IPS-15b (cell line): ENCODE measurements around the gene MARK1.

ENCODE experiments used
- H3K27me3 ChIP-seq: one replicate; pipeline ENCODE4 v1.6.1; 2013; ENCODE audit warnings: low read length; ENCODE audit not compliant: control insufficient read depth, insufficient read depth
- H3K36me3 ChIP-seq: one replicate; pipeline ENCODE4 v1.6.1; 2013; ENCODE audit warnings: low read length; ENCODE audit not compliant: control insufficient read depth, insufficient read depth
- H3K4me1 ChIP-seq: one replicate; pipeline ENCODE4 v1.6.1; 2013; ENCODE audit warnings: mild to moderate bottlenecking, low read length; ENCODE audit not compliant: control insufficient read depth, insufficient read depth
- H3K4me3 ChIP-seq: one replicate; pipeline ENCODE4 v1.5.1; 2013; ENCODE audit warnings: low read depth, low read length
- H3K9ac ChIP-seq: one replicate; pipeline ENCODE4 v1.6.1; 2013; ENCODE audit warnings: low read depth, mild to moderate bottlenecking, low read length
- H3K9me3 ChIP-seq: one replicate; pipeline ENCODE4 v1.6.1; 2013; ENCODE audit warnings: mild to moderate bottlenecking, low read length; ENCODE audit not compliant: control insufficient read depth, insufficient read depth

MARK1 gene

GRCh38 chr1:220533504-220534109, 5.7 kb downstream of the MARK1 start:
- Histone ChIP-seq H3K4me1 (no peaks in the 10 kb centered on the region), H3K9me3 (no peaks in the 10 kb centered on the region), H3K27me3 (no peaks in the 10 kb centered on the region), H3K9ac (no peak overlapping the region), H3K36me3 (no peaks in the 10 kb centered on the region), H3K4me3 (no peak overlapping the region)

- H3K9me3 ChIP-seq = no peaks in the 10 kb centered on the region
- H3K4me1 ChIP-seq = peaks cover 17% of the 10 kb centered on the region
- no peak overlapping the region for H3K9ac ChIP-seq
- H3K36me3 ChIP-seq = no peaks in the 10 kb centered on the region
- no peaks in the 10 kb centered on the region for H3K27me3 ChIP-seq
- H3K4me3 ChIP-seq = no peak overlapping the region
Observed at GRCh38 chr1:220544901-220545303, 17.0 kb downstream of the MARK1 start.

GRCh38 chr1:220550811-220551399, 23.0 kb downstream of the MARK1 start:
- no peak overlapping the region for H3K4me3 ChIP-seq
- H3K4me1 ChIP-seq = peaks cover 3% of the 10 kb centered on the region
- no peaks in the 10 kb centered on the region for H3K9me3 ChIP-seq
- H3K9ac ChIP-seq = no peak overlapping the region
- H3K27me3 ChIP-seq = no peaks in the 10 kb centered on the region
- no peaks in the 10 kb centered on the region for H3K36me3 ChIP-seq

GRCh38 chr1:220551718-220552117, 23.8 kb downstream of the MARK1 start:
- H3K9ac ChIP-seq = no peak overlapping the region
- H3K9me3 ChIP-seq = no peaks in the 10 kb centered on the region
- H3K4me1 ChIP-seq = peaks cover 3% of the 10 kb centered on the region
- H3K36me3 ChIP-seq = no peaks in the 10 kb centered on the region
- no peaks in the 10 kb centered on the region for H3K27me3 ChIP-seq
- H3K4me3 ChIP-seq = no peak overlapping the region

- H3K4me1 ChIP-seq = peaks cover 3% of the 10 kb centered on the region
- H3K36me3 ChIP-seq = no peaks in the 10 kb centered on the region
- no peaks in the 10 kb centered on the region for H3K9me3 ChIP-seq
- H3K4me3 ChIP-seq = no peak overlapping the region
- H3K9ac ChIP-seq = no peak overlapping the region
- no peaks in the 10 kb centered on the region for H3K27me3 ChIP-seq
Observed at GRCh38 chr1:220552672-220553260, 24.8 kb downstream of the MARK1 start.

- H3K4me1 ChIP-seq = no peaks in the 10 kb centered on the region
- no peaks in the 10 kb centered on the region for H3K9me3 ChIP-seq
- no peak overlapping the region for H3K4me3 ChIP-seq
- H3K9ac ChIP-seq = no peak overlapping the region
- no peaks in the 10 kb centered on the region for H3K27me3 ChIP-seq
- H3K36me3 ChIP-seq = no peaks in the 10 kb centered on the region
Observed at GRCh38 chr1:220556641-220557040, 28.7 kb downstream of the MARK1 start.

- Histone ChIP-seq H3K9me3 (no peaks in the 10 kb centered on the region), H3K27me3 (no peaks in the 10 kb centered on the region), H3K36me3 (no peaks in the 10 kb centered on the region), H3K9ac (no peak overlapping the region), H3K4me3 (no peak overlapping the region), H3K4me1 (peaks cover 3% of the 10 kb centered on the region)
Observed at GRCh38 chr1:220563564-220563963, 35.6 kb downstream of the MARK1 start.

GRCh38 chr1:220564216-220564615, 36.3 kb downstream of the MARK1 start:
- Histone ChIP-seq H3K27me3 (no peaks in the 10 kb centered on the region), H3K36me3 (no peaks in the 10 kb centered on the region), H3K4me1 (peaks cover 3% of the 10 kb centered on the region), H3K4me3 (no peak overlapping the region), H3K9ac (no peak overlapping the region), H3K9me3 (no peaks in the 10 kb centered on the region)

- Histone ChIP-seq H3K9me3 (no peaks in the 10 kb centered on the region), H3K27me3 (no peaks in the 10 kb centered on the region), H3K4me1 (peaks cover 3% of the 10 kb centered on the region), H3K4me3 (no peak overlapping the region), H3K36me3 (no peaks in the 10 kb centered on the region), H3K9ac (no peak overlapping the region)
Observed at GRCh38 chr1:220565670-220566069, 37.7 kb downstream of the MARK1 start.

GRCh38 chr1:220566869-220567268, 38.9 kb downstream of the MARK1 start:
- H3K27me3 ChIP-seq = no peaks in the 10 kb centered on the region
- H3K36me3 ChIP-seq = no peaks in the 10 kb centered on the region
- H3K9me3 ChIP-seq = no peaks in the 10 kb centered on the region
- peaks cover 3% of the 10 kb centered on the region for H3K4me1 ChIP-seq
- H3K9ac ChIP-seq = no peak overlapping the region
- no peak overlapping the region for H3K4me3 ChIP-seq

- H3K27me3 ChIP-seq = no peaks in the 10 kb centered on the region
- no peaks in the 10 kb centered on the region for H3K9me3 ChIP-seq
- no peak overlapping the region for H3K4me3 ChIP-seq
- no peak overlapping the region for H3K9ac ChIP-seq
- no peaks in the 10 kb centered on the region for H3K36me3 ChIP-seq
- H3K4me1 ChIP-seq = no peaks in the 10 kb centered on the region
Observed at GRCh38 chr1:220572416-220572815, 44.5 kb downstream of the MARK1 start.

GRCh38 chr1:220573836-220574235, 45.9 kb downstream of the MARK1 start:
- Histone ChIP-seq H3K27me3 (no peaks in the 10 kb centered on the region), H3K4me3 (no peak overlapping the region), H3K36me3 (no peaks in the 10 kb centered on the region), H3K4me1 (no peaks in the 10 kb centered on the region), H3K9ac (no peak overlapping the region), H3K9me3 (no peaks in the 10 kb centered on the region)
